Caki2 (cell line): ENCODE results near the gene TMPO. TPM values are rescaled to one million over a fixed set of nuclear protein-coding genes. Genes with fewer than 3 reads are reported as not detected.
"Not testable (repeated sequence)": the region's sequence is repeated elsewhere in the genome, so short reads cannot be mapped to it uniquely, and the experiment has no call there.

Experiments used
- DNase-seq: peaks from one replicate; pipeline ENCODE4 v3.0.0-alpha.2; 2015; ENCODE audit warnings: low read depth
- in situ Hi-C: cut with HindIII; loops from 2 replicates; pipeline ENCODE4 v1.10.0; 2016; ENCODE audit warnings: low sequenced_read_pairs, low pct_unique_long_range_greater_than_20kb, mixed read lengths
- total RNA-seq: library from RNA; depleted of rRNA; stranded (reverse); fragments of >200 nt; shearing (Covaris generic); gene quantifications from 2 replicates; pipeline ENCODE4 v1.2.3, GENCODE V29; 2014; ENCODE audit warnings: low replicate concordance; rRNA removed

TMPO gene
- total RNA-seq, 1 experiment from 2014 or later, result 264 TPM

GRCh38 chr12:98597313-98597712 is 81.9 kb downstream of the TMPO start:
- in situ Hi-C loops, DNase-seq: not testable (repeated sequence)

Other genes starting within 250 kb of the TMPO start
- gene SLC25A3, start 78.1 kb downstream of the TMPO start, total RNA-seq, result 684 and 707 TPM in 2 replicates
- 68.6 and 69.9 TPM in 2 replicates for gene IKBIP, start 129.2 kb downstream of the TMPO start, total RNA-seq
- 15.2 and 43.6 TPM in 2 replicates for gene APAF1, start 129.7 kb downstream of the TMPO start, total RNA-seq